Transverse colon (tissue), 4 donors: ENCODE data around the gene GALM. TPM values are rescaled to one million over a fixed set of nuclear protein-coding genes. Genes with fewer than 3 reads are reported as not detected.

Experiments
- DNase-seq: peaks from one replicate; pipeline ENCODE4 v3.0.0-alpha.2; 2019
- H3K27ac ChIP-seq, 4 donors: fragments of 200-600 bp; sonication (generic); 2 replicates each; pipeline ENCODE4 v1.5.1; 2016 to 2018; ENCODE audit warnings: inconsistent platforms in 4 of 4
- H3K27me3 ChIP-seq: fragments of 200-600 bp; sonication (generic); 2 replicates; pipeline ENCODE4 v1.5.1; 2017; ENCODE audit warnings: inconsistent platforms
- H3K36me3 ChIP-seq, 4 donors: fragments of 200-600 bp; sonication (generic); 2 replicates each; pipeline ENCODE4 v1.5.1; 2017 to 2019; ENCODE audit warnings: inconsistent platforms in 4 of 4
- H3K4me1 ChIP-seq, 4 donors: fragments of 200-600 bp; sonication (generic); 2 replicates each; pipeline ENCODE4 v1.5.1; 2017 to 2020; ENCODE audit warnings: inconsistent platforms in 4 of 4
- H3K4me3 ChIP-seq, 4 donors: fragments of 200-600 bp; sonication (generic); 1 replicate in 1 of 4; 2 replicates in 3 of 4; pipeline versions ENCODE4 v1.5.1 to v1.6.1; 2017 to 2019; ENCODE audit warnings: inconsistent platforms in 4 of 4
- H3K9me3 ChIP-seq, 2 donors: fragments of 200-600 bp; sonication (generic); 2 replicates each; pipeline ENCODE4 v1.5.1; 2017 to 2019; ENCODE audit warnings: inconsistent platforms in 2 of 2
- EP300 ChIP-seq: sonication (generic); formaldehyde crosslinking; IDR thresholded peaks from one replicate; pipeline ENCODE4 v1.6.1; 2017; ENCODE audit warnings: antibody characterized with exemption, low read depth
- POLR2A ChIP-seq: fragments of 450-650 bp; IDR thresholded peaks from one replicate; pipeline ENCODE4 v1.6.1; 2016; ENCODE audit warnings: antibody characterized with exemption, mild to moderate bottlenecking, moderate library complexity
- POLR2AphosphoS5 ChIP-seq, 3 donors: sonication (generic); formaldehyde crosslinking; IDR thresholded peaks; one replicate each; pipeline ENCODE4 v1.6.1; 2016; ENCODE audit warnings: antibody characterized with exemption in 3 of 3
- WGBS, 2 donors: methylation state at CpG; one replicate each; pipeline ENCODE4 v1.1.5; 2018; ENCODE audit warnings: low coverage in 1 of 2; 5-methylcytosine and 5-hydroxymethylcytosine counted together
- in situ Hi-C, 4 donors: fragments of 200-750 bp; cut with MboI; loops; one replicate each; pipeline versions ENCODE4 v1.15.0 to v1.15.1; 2017; ENCODE audit warnings: low sequenced_read_pairs in 3 of 4, low pct_ligation_motif_present in 1 of 4, low pct_unique_long_range_greater_than_20kb in 1 of 4
- intact Hi-C: fragments of 100-400 bp; cut with DNase I; formaldehyde crosslinking; loops from one replicate; pipeline ENCODE4 v1.15.1; 2023; ENCODE audit warnings: low total_unique reads
- total RNA-seq, 4 donors: library from RNA; depleted of rRNA; stranded (reverse); fragments of >200 nt; gene quantifications; one replicate each; pipeline ENCODE4 v1.1.0, GENCODE V29; 2016
- TF ChIP-seq, protein P1 (sequence below), 5 experiments: fragments of 200-600 bp in 3 of 5; fragments of 450-650 bp in 2 of 5; sonication (generic) in 3 of 5; IDR thresholded peaks; 1 replicate in 2 of 5; 2 replicates in 3 of 5; pipeline ENCODE4 v1.5.1; 2016 to 2017; ENCODE audit warnings: antibody characterized with exemption in 5 of 5, inconsistent platforms in 3 of 5, mild to moderate bottlenecking in 2 of 5, moderate library complexity in 1 of 5

Gene GALM
- total RNA-seq, 4 donors from 2014 or later: 35.5 to 80.6 (median 70.9) TPM

DNA sequence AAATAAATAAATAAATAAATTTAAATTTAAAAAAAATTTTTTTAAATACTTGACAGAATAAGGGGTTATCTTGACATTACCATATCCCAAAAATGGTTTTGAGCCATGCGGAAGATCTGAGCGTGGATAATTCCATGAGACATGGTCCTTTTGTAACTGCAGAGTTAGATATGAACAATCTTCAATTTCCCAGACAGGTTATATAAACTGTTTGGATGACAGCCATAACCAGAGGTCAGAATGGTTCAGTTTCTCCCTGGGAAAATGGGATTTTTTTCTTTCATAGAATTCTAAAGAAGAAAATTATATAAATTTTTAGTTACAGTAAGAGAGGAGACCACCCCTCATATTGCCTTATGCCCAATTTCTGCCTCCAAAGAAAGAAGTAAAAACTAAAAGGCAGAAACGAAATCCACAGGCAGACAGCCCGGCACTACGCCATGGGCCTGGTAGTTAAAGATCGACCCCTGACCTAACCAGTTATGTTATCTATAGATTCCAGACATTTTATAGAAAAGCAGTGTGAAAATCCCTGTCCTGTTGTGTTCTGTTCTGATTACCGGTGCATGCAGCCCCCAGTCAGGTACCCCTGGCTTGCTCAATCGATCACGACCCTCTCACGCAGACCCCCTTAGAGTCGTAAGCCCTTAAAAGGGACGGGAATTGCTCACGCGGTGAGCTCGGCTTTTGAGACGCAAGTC lies 3.0 kb downstream of the GALM start:
- no peak for DNase-seq
- WGBS, 2 donors: 82 to 94% methylated on average over 16 of the region's 16 CpGs
- H3K36me3 ChIP-seq: no peaks in the 10 kb centered on the region
- no peak overlapping the region for H3K4me3 ChIP-seq
- H3K9me3 ChIP-seq: no peaks in the 10 kb centered on the region
- H3K27me3 ChIP-seq: no peaks in the 10 kb centered on the region
- in situ Hi-C loops: loop anchor here in 2 of 4 donors (10.0 kb wide), 1 partner anchor 64 kb away; the partner anchor contains the start of gene HNRNPLL (in 2 of the 2)
- H3K27ac ChIP-seq: peak overlapping the region in 1 of 4 donors; percentile 84
- H3K4me1 ChIP-seq: peaks cover 0 to 47% (median 15%) of the 10 kb centered on the region in 4 donors
- intact Hi-C loops: loop anchor here (10.0 kb wide), 1 partner anchor 66 kb away; no protein-coding TSS in a partner anchor
- TF ChIP-seq POLR2A (no peak), POLR2AphosphoS5 (IDR thresholded peaks at IDR 0.05) (no peak), EP300 (no peak)
- TF ChIP-seq, protein P1, sequence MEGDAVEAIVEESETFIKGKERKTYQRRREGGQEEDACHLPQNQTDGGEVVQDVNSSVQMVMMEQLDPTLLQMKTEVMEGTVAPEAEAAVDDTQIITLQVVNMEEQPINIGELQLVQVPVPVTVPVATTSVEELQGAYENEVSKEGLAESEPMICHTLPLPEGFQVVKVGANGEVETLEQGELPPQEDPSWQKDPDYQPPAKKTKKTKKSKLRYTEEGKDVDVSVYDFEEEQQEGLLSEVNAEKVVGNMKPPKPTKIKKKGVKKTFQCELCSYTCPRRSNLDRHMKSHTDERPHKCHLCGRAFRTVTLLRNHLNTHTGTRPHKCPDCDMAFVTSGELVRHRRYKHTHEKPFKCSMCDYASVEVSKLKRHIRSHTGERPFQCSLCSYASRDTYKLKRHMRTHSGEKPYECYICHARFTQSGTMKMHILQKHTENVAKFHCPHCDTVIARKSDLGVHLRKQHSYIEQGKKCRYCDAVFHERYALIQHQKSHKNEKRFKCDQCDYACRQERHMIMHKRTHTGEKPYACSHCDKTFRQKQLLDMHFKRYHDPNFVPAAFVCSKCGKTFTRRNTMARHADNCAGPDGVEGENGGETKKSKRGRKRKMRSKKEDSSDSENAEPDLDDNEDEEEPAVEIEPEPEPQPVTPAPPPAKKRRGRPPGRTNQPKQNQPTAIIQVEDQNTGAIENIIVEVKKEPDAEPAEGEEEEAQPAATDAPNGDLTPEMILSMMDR (IDR thresholded peaks at IDR 0.05): no peak

DNA sequence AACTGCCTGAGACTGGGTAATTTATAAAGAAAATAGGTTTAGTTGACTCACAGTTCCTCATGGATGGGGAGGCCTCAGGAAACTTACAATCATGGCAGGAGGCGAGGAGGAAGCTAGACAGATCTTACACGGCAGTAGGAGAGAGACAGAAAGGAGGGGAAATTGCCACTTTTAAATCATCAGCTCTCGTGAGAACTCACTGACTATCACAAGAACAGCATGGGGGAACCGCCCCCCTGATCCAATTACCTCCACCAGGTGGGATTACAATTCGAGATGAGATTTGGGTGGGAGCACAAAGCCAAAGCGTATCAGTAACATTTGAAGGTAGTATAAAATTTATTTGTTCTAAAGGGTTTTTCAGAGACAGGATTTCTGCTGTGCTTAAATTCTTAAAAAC lies 5.4 kb downstream of the GALM start:
- Histone ChIP-seq H3K4me1 (peaks cover 0 to 43% (median 13%) of the 10 kb centered on the region in 4 donors), H3K27ac (no peak overlapping the region), H3K4me3 (no peak overlapping the region), H3K9me3 (no peaks in the 10 kb centered on the region), H3K27me3 (no peaks in the 10 kb centered on the region), H3K36me3 (peaks cover 0 to 6% (median 2%) of the 10 kb centered on the region in 4 donors)
- 82 to 100% methylated on average over 3 to 6 of the region's 6 CpGs for WGBS, 2 donors
- TF ChIP-seq POLR2AphosphoS5 (IDR thresholded peaks at IDR 0.05): no peak
- TF ChIP-seq, protein P1 (IDR thresholded peaks at IDR 0.05): no peak
- no peak for TF ChIP-seq EP300
- TF ChIP-seq POLR2A: no peak
- intact Hi-C loops: no loop called here
- in situ Hi-C loops: no loop called here
- no peak for DNase-seq

DNA sequence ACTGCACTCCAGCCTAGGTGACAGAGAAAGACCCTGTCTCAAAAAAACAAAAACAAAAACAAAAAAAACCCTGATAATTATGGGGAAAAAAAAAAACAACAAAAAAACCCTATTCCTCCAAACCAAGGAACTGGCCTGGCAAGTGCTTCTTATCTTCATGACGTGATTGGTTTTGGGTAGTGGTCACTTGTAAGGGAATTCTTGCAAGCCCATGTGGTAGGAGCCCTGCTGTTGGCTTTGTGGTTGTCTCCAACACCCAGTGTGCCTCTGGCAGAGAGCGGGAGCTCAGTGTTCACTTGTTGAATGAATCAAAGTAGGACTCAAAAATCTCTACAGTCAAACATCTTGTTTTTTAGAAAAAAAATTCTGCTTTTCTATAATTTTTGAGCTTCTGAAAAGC lies 6.0 kb downstream of the GALM start:
- H3K27ac ChIP-seq: no peak overlapping the region
- intact Hi-C loops: no loop called here

More for the DNA sequence above, 6.0 kb downstream of the GALM start:
- WGBS, 2 donors: 79 to 90% methylated on average over 2 of the region's 2 CpGs
- H3K9me3 ChIP-seq: no peaks in the 10 kb centered on the region
- peaks cover 0 to 38% (median 9%) of the 10 kb centered on the region in 4 donors for H3K4me1 ChIP-seq
- no peak for DNase-seq
- peaks cover 0 to 12% (median 5%) of the 10 kb centered on the region in 4 donors for H3K36me3 ChIP-seq
- H3K27me3 ChIP-seq: no peaks in the 10 kb centered on the region
- no peak overlapping the region for H3K4me3 ChIP-seq
- in situ Hi-C loops: no loop called here
- TF ChIP-seq, protein P1 (IDR thresholded peaks at IDR 0.05): no peak
- TF ChIP-seq EP300 (no peak), POLR2A (no peak)
